Endothelial cell of umbilical vein (primary cell): ENCODE measurements around the gene CTNNA2. TPM values are rescaled to one million over a fixed set of nuclear protein-coding genes. Genes with fewer than 3 reads are reported as not detected.

ENCODE experiments used
- BruUV-seq: library from RNA; stranded (reverse); fragments of 400-500 nt; replicated peaks from 2 replicates; lab custom pipeline; 2021; lab: Mats Ljungman, UMichigan
- CTCF ChIA-PET: fragments of 300-600, 350-600 bp; sonication (Branson Sonifier 250); formaldehyde crosslinking; loops from one replicate; lab custom pipeline; 2021; ENCODE audit warnings: antibody characterized with exemption, inconsistent platforms; lab: Charles Lee
- POLR2A ChIA-PET: fragments of 300-600, 350-600 bp; sonication (Branson Sonifier 250); formaldehyde crosslinking; loops from one replicate; lab custom pipeline; 2021; ENCODE audit warnings: antibody characterized with exemption, inconsistent platforms; lab: Charles Lee
- DNase-seq: peaks from one replicate; pipeline ENCODE4 v3.0.0-alpha.2; 2011; ENCODE audit warnings: low read depth, low spot score
- FAIRE-seq: peaks from 2 replicates; lab custom pipeline; 2011; peaks lifted over from hg19 to GRCh38; lab: Jason Lieb, UNC
- H2AFZ ChIP-seq: 2 replicates; pipeline ENCODE4 v1.6.0; 2012; ENCODE audit warnings: low read depth, low read length, control low read depth, inconsistent platforms
- H3K27ac ChIP-seq: 2 replicates; pipeline ENCODE4 v1.5.1; 2011; ENCODE audit warnings: low read depth, mild to moderate bottlenecking, control low read depth, low read length, moderate library complexity; ENCODE audit not compliant: insufficient read depth
- H3K27me3 ChIP-seq, 2 experiments: 2 replicates each; pipeline versions ENCODE4 v1.6.0 to v1.6.1; 2011; ENCODE audit warnings: low read length in 2 of 2, mixed read lengths in 1 of 2; ENCODE audit not compliant: control insufficient read depth in 2 of 2, insufficient read depth in 2 of 2
- H3K36me3 ChIP-seq, 2 experiments: 2 replicates in 1 of 2; 3 replicates in 1 of 2; pipeline ENCODE4 v1.5.1; 2011; ENCODE audit warnings: low read length in 2 of 2, mild to moderate bottlenecking in 1 of 2, moderate library complexity in 1 of 2; ENCODE audit not compliant: control insufficient read depth in 2 of 2, insufficient read depth in 2 of 2; ENCODE audit errors: extremely low read depth in 1 of 2
- H3K4me1 ChIP-seq: 3 replicates; pipeline ENCODE4 v1.5.1; 2011; ENCODE audit warnings: mild to moderate bottlenecking, low read length; ENCODE audit not compliant: control insufficient read depth, insufficient read depth; ENCODE audit errors: extremely low read depth
- H3K4me2 ChIP-seq: 2 replicates; pipeline ENCODE4 v1.6.1; 2011; ENCODE audit warnings: low read length, control low read depth, mixed read lengths; ENCODE audit not compliant: insufficient read depth
- H3K4me3 ChIP-seq, 3 experiments: fragments of 200-600 bp in 1 of 3; sonication (generic), shearing (Covaris generic) in 1 of 3; replicated peaks in 1 of 3; 2 replicates each; pipeline ENCODE4 v1.5.1; 2011 to 2016; ENCODE audit warnings: control low read depth in 3 of 3, low read length in 3 of 3, mild to moderate bottlenecking in 2 of 3, inconsistent platforms in 1 of 3, low read depth in 1 of 3, moderate library complexity in 1 of 3; ENCODE audit not compliant: insufficient read depth in 1 of 3
- H3K79me2 ChIP-seq: 2 replicates; pipeline ENCODE4 v1.6.0; 2012; ENCODE audit warnings: low read length, inconsistent platforms; ENCODE audit not compliant: control insufficient read depth, insufficient read depth
- H3K9ac ChIP-seq: replicated peaks from 2 replicates; pipeline ENCODE3; 2011; ENCODE audit warnings: low read length, control low read depth; ENCODE audit not compliant: insufficient read depth; ENCODE audit errors: extremely low read depth
- H3K9me1 ChIP-seq: replicated peaks from 3 replicates; pipeline ENCODE4 v1.6.0; 2011; ENCODE audit warnings: mild to moderate bottlenecking, low read length; ENCODE audit not compliant: control insufficient read depth, insufficient read depth; ENCODE audit errors: extremely low read depth
- H3K9me3 ChIP-seq: replicated peaks from 2 replicates; pipeline ENCODE4 v1.5.1; 2012; ENCODE audit warnings: low read length, inconsistent platforms; ENCODE audit not compliant: control insufficient read depth, insufficient read depth
- H4K20me1 ChIP-seq: replicated peaks from 2 replicates; pipeline ENCODE3; 2011; ENCODE audit warnings: mild to moderate bottlenecking, low read length; ENCODE audit not compliant: control insufficient read depth, insufficient read depth; ENCODE audit errors: extremely low read depth
- CTCF ChIP-seq, 2 donors: IDR thresholded peaks; 1 replicate in 1 of 2; 2 replicates in 1 of 2; pipeline ENCODE4 v1.5.1; 2011; ENCODE audit warnings: low read length in 2 of 2, mild to moderate bottlenecking in 2 of 2, moderate library complexity in 2 of 2, control low read depth in 1 of 2, inconsistent platforms in 1 of 2, low read depth in 1 of 2; ENCODE audit not compliant: insufficient read depth in 1 of 2; ENCODE audit errors: extremely low read depth in 1 of 2
- EZH2 ChIP-seq: IDR thresholded peaks from 2 replicates; pipeline ENCODE4 v1.6.1; 2012; ENCODE audit warnings: borderline replicate concordance, low read depth, mild to moderate bottlenecking, moderate library complexity, low read length, inconsistent platforms; ENCODE audit not compliant: severe bottlenecking
- FOS ChIP-seq: IDR thresholded peaks from 2 replicates; pipeline ENCODE4 v1.6.1; 2011; ENCODE audit warnings: mild to moderate bottlenecking, low read length, moderate library complexity, borderline replicate concordance; ENCODE audit not compliant: insufficient read depth
- GATA2 ChIP-seq: IDR thresholded peaks from 2 replicates; pipeline ENCODE4 v1.7.0; 2011; ENCODE audit warnings: low read depth, mild to moderate bottlenecking, moderate library complexity, mixed read lengths, low read length; ENCODE audit not compliant: insufficient read length, insufficient read depth
- JUN ChIP-seq: IDR thresholded peaks from 2 replicates; pipeline ENCODE4 v1.6.1; 2011; ENCODE audit warnings: borderline replicate concordance, low read depth; ENCODE audit not compliant: insufficient read length, insufficient read depth
- MAX ChIP-seq: IDR thresholded peaks from 2 replicates; pipeline ENCODE4 v1.6.1; 2011; ENCODE audit not compliant: insufficient read depth, insufficient read length
- MYC ChIP-seq: IDR thresholded peaks from one replicate; pipeline ENCODE4 v1.6.1; 2011; ENCODE audit warnings: mild to moderate bottlenecking, low read depth, low read length
- POLR2A ChIP-seq: IDR thresholded peaks from 2 replicates; pipeline ENCODE4 v1.6.1; 2012; ENCODE audit warnings: low read depth, mild to moderate bottlenecking, control low read depth, low read length
- POLR2AphosphoS5 ChIP-seq: IDR thresholded peaks from 2 replicates; pipeline ENCODE4 v1.6.1; 2012; ENCODE audit warnings: low read depth, mild to moderate bottlenecking, control low read depth, low read length, moderate library complexity; ENCODE audit not compliant: insufficient read depth
- dilution Hi-C: fragments of 300-500 bp; cut with MboI; formaldehyde crosslinking; loops from one replicate; pipeline ENCODE4 v1.15.0; 2019; ENCODE audit warnings: low sequenced_read_pairs; ENCODE audit not compliant: extremely low pct_ligation_motif_present
- intact Hi-C: fragments of 100-400 bp; cut with micrococcal nuclease; formaldehyde crosslinking; loops from one replicate; pipeline ENCODE4 v1.10.0; 2022
- polyA plus RNA-seq, 4 experiments: library from polyadenylated mRNA; depleted of rRNA in 3 of 4; stranded (reverse) in 3 of 4; unstranded in 1 of 4; fragments of >200 nt; gene quantifications; 2 replicates each; pipeline versions ENCODE4 v1.2.1 to v1.2.3, GENCODE V29; 2011 to 2012; ENCODE audit warnings: missing spikeins in 1 of 4
- total RNA-seq: library from RNA; stranded (reverse); gene quantifications from 2 replicates; pipeline ENCODE4 v1.2.3, GENCODE V29; 2021

The CTNNA2 gene
- total and polyA plus RNA-seq, 2 donors (not counting 3 experiments of a cell fraction or from before 2014, with no cell fraction given), result not detected

GRCh38 chr2:80417737-80418136 is 904.9 kb downstream of the CTNNA2 start:
- H3K4me2 ChIP-seq, result no peak overlapping the region
- H3K9me1 ChIP-seq, result no peaks in the 10 kb centered on the region
- no peaks in the 10 kb centered on the region for H3K4me1 ChIP-seq
- no peak for FAIRE-seq
- TF ChIP-seq POLR2AphosphoS5, result no peak
- no peak for TF ChIP-seq EZH2
- TF ChIP-seq JUN, result no peak
- TF ChIP-seq FOS, result no peak
- TF ChIP-seq MYC, result no peak
- no peak for TF ChIP-seq GATA2
- TF ChIP-seq POLR2A, result no peak
- no peak for TF ChIP-seq CTCF (IDR thresholded peaks at IDR 0.05; ENCODE audit: extremely low read depth in 1 of 2, insufficient read depth in 1 of 2, low read depth in 1 of 2, low read length in 2 of 2)
- TF ChIP-seq MAX, result no peak
- dilution Hi-C loops (no loop called here), intact Hi-C loops (no loop called here)
- H3K79me2 ChIP-seq, result no peaks in the 10 kb centered on the region
- H3K9ac ChIP-seq, result no peak overlapping the region
- H3K27ac ChIP-seq, result no peak overlapping the region
- H3K4me3 ChIP-seq, result no peak overlapping the region
- BruUV-seq, result no TSS peak
- DNase-seq, result no peak
- no peaks in the 10 kb centered on the region for H4K20me1 ChIP-seq
- H3K9me3 ChIP-seq, result peaks cover 3% of the 10 kb centered on the region
- no peaks in the 10 kb centered on the region for H3K27me3 ChIP-seq
- no peaks in the 10 kb centered on the region for H3K36me3 ChIP-seq
- ChIA-PET POLR2A (no interaction called here), CTCF (no interaction called here)
- no peak overlapping the region for H2AFZ ChIP-seq
